GM13976 (cell line): Measurements from ENCODE around the gene PPP2R2B.

Experiments used
- DNase-seq: peaks from one replicate; pipeline ENCODE4 v3.0.0; 2012; ENCODE audit warnings: low spot score
- in situ Hi-C: fragments of 300-500 bp; cut with MboI; formaldehyde crosslinking; loops from one replicate; pipeline ENCODE4 v1.12.0; 2022; ENCODE audit warnings: low sequenced_read_pairs, mixed read lengths, inconsistent platforms; ENCODE audit not compliant: unreplicated experiment
- TF ChIP-seq, protein P1 (sequence below): IDR thresholded peaks from 2 replicates; pipeline ENCODE4 v1.5.1; 2012; ENCODE audit warnings: borderline replicate concordance, mild to moderate bottlenecking; ENCODE audit not compliant: insufficient read depth; ENCODE audit errors: extremely low read depth, missing control alignments, control extremely low read depth

Gene PPP2R2B

DNA sequence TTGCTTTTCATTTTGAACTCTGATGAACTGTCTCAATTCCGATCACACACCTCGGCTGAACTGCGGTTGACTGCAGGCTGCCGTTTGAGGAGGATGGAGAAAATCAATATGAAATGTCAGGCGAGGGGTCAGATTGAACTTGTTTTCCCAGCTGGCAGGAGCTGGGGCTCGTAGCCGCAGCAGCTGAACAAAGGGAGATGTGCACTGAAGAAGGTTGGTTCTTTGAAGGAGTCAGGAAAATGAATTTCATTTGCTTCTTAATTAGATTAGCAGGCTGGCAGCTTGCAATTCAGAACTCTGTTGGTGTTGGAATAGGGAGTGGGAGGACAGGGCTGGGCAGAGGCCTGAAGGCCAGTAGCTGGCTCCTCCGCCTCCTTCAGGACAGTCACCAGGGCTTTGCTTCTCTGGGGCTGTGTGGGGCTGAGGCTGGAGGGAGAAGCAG is 245.2 kb downstream of the PPP2R2B start:
- DNase-seq = no peak
- in situ Hi-C loops = no loop called here
- TF ChIP-seq, protein P1, sequence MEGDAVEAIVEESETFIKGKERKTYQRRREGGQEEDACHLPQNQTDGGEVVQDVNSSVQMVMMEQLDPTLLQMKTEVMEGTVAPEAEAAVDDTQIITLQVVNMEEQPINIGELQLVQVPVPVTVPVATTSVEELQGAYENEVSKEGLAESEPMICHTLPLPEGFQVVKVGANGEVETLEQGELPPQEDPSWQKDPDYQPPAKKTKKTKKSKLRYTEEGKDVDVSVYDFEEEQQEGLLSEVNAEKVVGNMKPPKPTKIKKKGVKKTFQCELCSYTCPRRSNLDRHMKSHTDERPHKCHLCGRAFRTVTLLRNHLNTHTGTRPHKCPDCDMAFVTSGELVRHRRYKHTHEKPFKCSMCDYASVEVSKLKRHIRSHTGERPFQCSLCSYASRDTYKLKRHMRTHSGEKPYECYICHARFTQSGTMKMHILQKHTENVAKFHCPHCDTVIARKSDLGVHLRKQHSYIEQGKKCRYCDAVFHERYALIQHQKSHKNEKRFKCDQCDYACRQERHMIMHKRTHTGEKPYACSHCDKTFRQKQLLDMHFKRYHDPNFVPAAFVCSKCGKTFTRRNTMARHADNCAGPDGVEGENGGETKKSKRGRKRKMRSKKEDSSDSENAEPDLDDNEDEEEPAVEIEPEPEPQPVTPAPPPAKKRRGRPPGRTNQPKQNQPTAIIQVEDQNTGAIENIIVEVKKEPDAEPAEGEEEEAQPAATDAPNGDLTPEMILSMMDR = no peak

DNA sequence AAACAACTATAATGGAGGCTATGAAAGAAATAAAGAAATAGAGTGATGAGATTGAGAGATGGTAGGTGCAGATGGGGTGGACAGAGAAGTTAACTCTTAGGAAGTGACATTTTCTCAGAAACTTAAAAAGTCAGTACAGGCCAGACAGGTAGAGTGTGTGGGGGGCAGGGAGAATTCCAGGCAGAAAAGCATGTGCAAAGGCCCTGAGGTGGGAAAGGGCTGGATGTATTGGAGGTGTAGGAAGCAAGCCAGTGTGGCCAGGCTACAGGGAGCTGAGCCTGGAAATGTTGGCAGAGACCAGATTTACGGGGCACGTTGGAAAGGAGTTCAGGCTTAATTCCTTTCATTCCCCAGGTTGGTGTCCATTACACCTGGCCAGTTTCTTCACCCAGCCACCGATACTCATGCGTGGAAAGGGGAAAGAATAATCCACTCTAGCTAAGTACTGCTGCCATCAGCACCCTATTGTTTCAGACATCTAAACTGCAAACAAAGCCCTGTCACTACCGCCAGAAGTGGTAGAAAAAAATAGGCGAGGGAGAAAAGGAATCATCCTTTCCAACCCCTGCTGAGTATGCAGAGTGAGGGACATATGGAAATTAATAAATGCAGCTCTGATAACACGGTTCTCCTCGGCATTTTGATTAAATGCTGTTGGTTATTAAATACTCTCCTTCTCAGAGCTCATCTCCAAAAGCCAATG is 245.8 kb downstream of the PPP2R2B start:
- in situ Hi-C loops = no loop called here
- TF ChIP-seq, protein P1 = no peak
- no peak for DNase-seq

DNA sequence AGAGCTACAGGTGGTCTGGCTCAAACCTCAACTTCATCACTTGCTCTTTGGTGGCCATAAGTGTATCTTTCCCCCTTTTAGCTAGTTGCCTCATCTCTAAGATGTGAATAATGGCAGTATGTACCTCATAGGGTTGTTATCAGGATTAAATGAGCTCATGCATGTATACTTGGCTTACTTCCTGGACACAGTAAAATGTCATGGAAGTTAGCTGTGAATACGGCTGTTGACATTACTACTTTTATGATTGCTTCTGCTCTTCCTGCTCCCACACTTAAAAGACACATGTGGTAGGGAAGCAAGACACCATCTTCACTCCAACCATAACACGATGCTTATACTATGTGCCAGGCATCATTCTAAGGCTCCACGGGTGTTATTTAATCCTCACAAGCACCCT is 248.1 kb downstream of the PPP2R2B start:
- TF ChIP-seq, protein P1 = no peak
- in situ Hi-C loops = no loop called here
- DNase-seq = no peak

DNA sequence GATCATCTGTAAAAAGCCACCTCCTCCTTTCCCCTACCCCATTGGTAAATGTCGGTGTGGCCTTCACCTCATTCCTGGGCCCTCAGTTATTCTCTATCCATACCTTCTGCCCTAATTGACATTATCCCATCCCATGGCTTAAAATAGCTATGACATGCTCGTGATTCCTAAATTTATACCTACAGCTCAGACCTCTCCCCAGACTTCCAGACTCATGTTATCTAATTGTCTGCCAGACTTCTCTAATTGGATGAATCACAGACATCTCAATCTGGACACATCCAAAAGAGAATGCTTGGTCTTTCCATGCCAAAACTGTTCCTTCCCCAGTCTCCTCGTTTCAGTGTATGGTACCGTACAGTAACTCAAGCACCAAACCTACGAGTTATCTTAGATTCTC is 249.6 kb downstream of the PPP2R2B start:
- DNase-seq = no peak
- in situ Hi-C loops = no loop called here
- TF ChIP-seq, protein P1 = no peak

DNA sequence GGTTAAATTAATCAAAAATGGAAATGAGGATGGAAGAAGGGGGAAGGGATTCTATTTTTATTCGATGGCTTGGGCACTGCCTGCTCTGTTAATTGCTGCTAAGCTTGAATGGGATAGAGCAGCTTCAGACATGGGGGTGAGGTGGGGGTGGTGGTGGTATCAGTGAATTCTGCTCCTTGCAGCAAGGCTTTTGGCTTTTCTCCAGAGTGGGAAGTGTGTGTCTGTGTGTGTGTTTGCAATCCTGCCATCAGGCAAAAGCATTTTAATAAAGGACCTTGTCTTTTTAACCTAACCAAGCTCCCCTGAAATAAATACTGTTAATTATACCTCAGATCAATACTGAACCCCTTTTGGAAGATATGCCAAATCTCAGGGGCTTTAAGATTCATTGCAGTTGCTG is 251.6 kb downstream of the PPP2R2B start:
- in situ Hi-C loops = no loop called here
- DNase-seq = no peak
- TF ChIP-seq, protein P1 = no peak

DNA sequence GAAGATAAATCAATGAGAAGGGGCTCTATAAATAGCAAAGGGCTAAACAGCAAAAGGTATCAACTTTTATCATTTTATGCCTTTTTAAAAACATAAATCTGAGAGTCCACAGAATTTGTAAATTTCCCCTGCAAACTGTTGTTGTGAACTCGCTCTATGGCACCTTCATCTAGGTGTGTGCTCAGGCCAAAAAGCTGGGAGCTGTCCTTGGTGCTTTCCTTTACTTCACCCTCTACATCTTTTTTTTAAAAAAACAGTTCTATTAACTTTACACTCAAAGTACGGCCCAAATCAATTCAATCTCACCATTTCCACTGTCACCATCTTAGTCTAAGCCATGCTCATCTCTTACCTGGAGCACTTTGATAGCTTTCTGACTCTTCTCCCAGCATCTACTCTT is 254.4 kb downstream of the PPP2R2B start:
- no peak for DNase-seq
- in situ Hi-C loops = no loop called here
- TF ChIP-seq, protein P1 = no peak
